NOMO-1 treated with dmso at 0.1 percent for 144 hours (cell line): ENCODE measurements around the gene CCNC.
A peak's percentile ranks its signal among the peaks of the same experiment; 100 is the strongest.

ENCODE experiments used
- DNase-seq: peaks from one replicate; lab custom pipeline; 2025; ENCODE audit not compliant: unreplicated experiment; lab: John Stamatoyannopoulos, UW

The CCNC gene, protein sequence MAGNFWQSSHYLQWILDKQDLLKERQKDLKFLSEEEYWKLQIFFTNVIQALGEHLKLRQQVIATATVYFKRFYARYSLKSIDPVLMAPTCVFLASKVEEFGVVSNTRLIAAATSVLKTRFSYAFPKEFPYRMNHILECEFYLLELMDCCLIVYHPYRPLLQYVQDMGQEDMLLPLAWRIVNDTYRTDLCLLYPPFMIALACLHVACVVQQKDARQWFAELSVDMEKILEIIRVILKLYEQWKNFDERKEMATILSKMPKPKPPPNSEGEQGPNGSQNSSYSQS

DNA sequence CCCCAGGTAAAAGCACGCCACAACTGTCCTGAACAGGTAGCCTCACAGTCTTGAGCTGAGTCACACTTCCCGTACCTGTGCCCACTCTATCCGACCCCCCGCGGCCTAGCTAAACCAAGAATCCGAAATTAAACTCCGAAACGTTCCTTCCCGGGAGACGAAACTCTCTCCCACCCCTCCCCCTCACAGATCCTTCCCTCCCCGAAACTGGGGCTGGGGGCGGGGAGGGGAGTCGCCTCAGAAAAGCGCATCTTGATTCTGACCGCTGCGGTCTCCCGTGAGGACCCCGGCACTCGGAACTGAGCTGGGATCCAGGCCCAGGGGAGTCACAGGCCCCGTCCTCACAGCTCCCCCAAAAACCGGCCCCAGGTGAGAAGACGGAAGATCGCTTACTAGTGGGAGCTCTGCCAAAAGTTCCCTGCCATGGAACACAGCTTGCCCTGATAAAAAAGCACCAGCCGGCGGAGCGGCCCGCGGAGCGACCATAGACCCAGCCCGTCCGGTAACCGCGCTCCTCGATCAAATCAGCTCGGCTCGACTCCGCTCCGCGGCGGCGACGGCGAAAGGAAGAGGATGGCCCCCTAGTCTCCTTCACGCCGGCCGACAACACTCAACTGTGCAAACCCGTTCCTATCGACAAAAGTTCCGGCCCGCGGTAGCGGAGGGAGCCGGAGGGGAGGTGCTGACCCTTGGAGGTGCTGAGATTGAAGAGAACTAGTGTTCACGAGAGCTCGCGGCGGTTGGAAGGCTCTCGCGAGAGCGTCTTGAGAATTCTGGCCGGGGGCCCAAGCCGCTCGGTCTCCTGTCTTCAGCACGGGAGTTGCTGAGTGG, at the start of gene CCNC:
Gene CCNC (minus strand): TSS at position 558 of the 831 bp plus-strand sequence. CDS start 133 bp downstream, at position 425.
- DNase-seq, result peak; percentile 89

DNA sequence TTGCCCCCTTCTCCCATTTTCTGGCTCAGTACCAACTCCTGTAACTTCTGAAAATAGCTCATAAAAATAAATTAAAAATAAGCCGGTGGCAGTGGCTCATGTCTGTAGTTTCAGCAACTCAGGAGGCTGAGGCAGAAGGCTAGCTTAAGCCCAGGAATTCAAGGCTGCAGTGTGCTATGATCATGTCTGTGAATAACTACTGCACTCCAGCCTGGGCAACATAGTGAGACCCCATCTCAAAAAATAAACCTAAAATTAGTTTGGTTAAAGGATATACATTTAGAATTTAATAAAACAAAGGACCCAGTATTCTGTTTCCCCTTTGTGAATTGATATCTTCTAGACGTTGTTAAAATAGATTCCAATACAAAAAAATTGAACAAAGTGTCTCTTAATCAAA, 48.7 kb upstream of the CCNC start:
- DNase-seq, result no peak

DNA sequence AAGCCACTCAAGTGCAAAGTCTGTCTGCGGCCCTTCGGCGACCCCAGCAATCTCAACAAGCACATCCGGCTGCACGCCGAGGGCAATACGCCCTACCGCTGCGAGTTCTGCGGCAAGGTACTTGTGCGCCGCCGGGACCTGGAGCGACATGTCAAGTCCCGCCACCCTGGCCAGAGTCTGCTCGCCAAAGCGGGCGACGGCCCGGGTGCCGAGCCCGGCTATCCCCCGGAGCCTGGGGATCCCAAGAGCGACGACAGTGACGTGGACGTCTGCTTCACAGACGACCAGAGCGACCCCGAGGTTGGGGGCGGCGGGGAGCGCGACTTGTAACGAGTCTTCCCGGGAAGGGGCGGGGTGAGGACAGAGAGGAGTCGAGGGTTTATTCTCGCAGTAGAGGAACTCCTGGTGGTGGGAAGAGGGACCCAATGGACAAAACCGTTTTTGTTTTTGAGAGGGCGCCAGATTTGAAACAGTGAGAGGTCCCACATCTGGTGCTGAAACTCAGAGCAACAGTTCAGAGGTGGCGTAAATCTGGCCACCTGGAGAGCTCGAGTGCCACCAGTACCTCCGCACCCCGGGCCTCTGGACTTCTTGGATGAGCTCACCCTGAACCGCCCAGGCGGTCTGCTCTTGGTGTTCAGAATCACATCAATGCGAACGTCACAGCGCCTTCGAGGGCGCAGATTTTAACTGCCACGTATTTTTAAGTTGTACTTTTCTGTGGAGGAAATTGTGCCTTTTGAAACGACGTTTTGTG, 46.1 kb upstream of the CCNC start:
- no peak for DNase-seq

DNA sequence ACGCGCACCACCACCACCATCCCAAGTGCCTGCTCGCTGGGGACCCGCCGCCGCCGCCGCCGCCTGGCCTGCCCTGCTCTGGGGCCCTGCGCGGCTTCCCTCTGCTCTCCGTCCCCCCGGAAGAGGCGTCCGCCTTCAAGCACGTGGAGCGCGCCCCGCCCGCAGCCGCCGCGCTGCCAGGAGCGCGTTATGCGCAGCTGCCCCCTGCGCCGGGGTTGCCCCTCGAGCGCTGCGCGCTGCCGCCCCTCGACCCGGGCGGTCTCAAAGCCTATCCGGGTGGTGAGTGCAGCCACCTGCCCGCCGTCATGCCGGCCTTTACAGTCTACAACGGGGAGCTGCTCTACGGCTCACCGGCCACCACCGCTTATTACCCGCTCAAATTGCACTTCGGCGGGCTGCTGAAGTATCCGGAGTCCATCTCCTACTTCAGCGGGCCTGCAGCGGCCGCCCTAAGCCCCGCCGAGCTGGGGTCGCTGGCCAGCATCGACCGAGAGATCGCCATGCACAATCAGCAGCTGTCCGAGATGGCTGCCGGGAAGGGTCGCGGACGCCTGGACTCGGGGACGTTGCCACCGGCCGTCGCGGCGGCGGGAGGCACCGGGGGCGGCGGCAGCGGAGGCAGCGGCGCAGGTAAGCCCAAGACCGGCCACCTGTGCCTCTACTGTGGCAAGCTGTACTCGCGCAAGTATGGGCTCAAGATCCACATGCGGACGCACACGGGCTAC, 45.4 kb upstream of the CCNC start:
- DNase-seq, result no peak

DNA sequence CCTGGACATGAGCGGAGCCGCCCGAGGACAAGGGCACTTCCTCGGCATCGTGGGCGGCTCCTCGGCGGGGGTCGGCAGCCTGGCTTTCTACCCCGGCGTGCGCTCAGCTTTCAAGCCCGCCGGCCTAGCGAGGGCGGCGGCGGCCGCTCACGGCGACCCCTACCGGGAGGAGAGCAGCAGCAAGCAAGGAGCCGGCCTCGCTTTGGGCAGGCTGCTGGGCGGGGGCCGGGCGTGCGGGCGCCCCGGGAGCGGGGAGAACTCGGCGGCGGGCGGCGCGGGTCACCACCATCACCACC, 44.9 kb upstream of the CCNC start:
- no peak for DNase-seq

DNA sequence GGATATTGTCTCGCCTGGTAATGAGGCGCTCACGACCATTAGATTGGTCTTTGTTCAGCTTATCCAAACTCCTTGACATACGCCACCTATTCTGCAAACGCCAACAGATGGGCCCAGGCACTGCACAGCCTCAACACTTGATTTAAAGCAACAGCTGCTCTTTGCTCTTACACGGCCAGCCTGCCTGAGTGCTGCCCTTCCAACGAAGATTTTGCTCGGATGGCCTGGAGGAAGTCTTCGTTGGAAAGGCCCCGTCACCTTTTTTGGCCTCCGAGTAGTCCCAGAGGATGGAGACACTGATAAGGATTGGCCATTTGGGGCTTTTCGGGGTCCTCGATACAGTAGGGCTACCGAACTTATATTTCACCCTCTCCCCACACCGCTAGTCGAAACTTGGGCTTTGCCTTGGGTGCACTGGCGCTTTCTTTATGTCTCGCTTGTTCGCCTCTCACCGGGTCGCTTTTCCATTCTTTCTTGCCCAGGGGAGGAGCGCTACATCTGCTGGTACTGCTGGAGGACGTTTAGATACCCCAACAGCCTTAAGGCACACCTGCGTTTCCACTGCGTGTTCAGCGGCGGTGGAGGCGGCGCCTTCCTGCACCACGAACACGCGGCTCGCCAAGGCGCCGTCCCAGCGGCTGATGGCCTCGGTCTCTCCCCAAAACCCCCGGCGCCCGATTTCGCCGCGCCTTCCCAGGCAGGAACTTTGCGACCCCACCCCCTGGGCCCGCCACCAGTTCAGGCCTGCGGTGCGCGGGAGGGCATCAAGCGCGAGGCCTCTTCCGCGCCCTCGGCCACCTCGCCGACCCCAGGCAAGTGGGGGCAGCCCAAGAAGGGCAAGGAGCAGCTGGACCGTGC, 44.3 kb upstream of the CCNC start:
- no peak for DNase-seq

DNA sequence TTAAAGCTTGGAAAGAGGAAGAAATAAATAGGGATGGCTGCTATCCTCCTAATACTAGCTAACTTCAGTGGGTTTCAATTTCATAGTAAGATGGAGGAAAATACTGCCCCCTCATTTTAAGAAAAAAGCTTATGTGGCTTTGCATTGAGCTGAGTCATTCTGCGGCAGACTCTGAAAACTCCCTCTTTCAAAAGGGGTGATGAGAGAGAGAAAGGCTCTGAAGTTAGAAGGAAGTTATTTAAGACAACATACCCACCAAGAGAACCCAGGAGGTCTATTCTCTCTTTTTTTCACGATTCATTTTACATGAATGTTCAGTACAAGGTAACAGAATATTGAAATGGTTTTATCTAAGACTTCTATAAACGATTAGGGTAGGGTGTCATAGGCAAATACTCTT, 42.7 kb upstream of the CCNC start:
- DNase-seq, result peak; percentile 19

DNA sequence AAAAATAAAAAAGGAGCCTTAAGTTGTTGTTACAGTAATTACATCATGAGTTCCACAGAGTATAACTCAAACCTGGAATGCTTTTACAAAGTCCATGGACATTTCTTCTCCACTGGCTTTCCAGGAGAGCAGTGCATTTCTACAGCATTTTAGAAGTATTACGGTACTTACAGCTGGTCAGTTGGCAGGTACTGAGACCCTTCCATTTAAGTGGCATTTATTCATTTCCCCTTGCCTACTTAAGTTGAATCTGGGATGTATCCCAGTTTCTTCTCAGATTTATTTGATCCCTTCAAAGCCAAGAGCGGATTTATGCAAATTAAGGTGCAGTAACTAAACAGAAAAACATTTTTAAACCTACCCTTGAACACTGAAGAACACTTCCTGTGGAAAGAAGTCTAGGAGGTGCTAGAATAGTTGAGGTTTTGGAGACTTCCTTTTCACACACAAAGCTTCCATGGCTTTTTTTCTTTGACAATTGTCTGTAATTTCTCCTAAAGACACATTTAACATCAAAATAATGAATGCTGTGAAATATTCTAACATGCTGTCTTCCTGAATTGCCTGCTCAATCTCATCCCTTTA, 41.5 kb upstream of the CCNC start:
- no peak for DNase-seq

DNA sequence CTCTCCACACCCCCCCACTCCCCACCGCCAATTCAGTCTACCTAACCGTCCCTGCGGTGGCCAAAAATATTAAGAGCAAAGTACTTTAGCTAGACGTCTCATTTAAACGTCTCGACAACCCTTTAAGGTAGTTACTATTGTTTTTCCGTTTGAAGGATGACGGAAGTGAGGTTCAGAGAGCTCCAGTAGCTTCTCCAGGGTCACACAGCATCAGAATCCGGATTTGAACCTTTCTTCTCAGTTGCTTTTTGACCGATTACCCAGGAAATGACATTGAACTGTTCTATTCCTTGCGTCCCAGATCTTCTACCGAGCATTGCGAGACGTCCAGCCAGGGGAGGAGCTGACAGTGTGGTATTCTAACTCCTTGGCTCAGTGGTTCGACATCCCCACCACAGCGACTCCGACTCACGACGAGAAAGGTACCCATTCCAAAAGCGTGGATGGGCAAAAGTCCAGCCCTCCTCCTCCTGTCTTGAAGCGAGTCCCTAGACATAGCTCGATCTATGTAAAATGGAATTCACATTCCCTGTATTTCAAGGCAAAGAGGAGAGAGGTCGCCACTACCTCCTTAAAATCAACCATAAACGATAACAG, 40.5 kb upstream of the CCNC start:
- DNase-seq, result no peak

DNA sequence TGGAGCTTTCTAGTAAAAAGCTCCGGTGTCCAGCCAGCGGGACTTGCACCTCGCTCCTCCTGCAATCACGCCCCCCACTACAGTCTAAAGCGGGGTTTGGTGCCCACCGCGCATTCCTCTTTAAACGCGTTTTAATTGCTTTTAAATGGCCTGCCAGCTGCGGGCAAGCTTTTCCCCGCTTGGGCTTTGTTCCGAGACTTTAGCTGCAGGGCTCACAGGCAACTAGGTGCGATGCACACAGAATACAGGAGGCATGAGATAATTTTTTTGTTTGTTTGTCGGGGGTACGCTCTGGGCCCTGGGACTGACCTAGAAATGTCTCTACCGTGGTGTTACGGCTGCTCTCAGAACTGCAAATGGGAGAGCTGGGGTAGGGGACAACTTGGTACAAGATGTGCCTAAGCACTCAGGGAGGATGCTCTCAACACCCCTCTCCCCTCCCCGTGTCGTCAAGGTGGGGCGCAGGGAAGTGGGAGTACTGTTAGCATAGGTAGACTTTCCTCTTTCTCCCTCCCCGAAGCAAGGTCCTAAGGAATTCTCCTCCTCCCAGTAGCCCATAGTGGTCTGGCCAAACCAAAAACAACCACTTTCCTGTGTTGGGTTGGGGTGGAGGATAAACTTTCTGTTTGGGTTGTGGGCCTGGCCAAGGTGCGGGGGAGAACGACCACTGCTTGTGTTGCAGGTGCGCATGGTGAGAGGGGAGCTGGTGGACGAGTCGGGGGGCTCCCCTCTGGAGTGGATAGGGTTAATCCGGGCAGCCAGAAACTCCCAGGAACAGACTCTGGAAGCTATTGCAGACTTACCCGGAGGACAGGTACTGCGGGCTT, 39.8 kb upstream of the CCNC start:
- DNase-seq, result no peak

DNA sequence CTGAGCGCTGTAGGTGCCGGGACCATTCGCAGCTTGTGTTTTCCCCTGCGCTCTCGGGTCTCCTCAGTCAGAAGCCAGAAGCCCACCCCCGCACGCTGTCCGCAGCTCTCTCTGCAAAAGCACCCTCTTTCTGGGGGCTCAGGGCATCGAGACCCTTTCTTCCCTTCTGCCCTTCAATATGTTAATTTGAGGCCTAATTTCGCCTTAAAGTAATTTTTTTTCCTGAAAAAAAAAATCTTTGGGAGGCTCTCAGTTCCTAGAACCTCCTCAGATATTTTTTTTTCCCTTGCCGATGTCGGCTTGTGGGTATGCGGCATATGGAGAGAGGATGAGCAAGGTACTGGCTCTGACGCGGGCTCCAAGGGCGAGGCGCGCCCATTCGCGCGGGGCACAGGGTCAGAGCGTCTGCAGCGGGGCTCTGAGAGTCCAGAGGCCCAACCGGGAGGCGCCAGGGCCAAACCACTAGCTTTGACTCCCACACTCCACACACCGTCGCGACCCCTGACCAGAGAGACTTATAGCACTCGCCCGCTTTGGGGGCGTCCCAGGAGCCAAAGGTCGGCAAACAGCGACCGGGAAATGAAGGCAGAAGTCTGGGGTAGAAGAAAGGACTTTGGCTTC, 39.1 kb upstream of the CCNC start:
- DNase-seq, result no peak

DNA sequence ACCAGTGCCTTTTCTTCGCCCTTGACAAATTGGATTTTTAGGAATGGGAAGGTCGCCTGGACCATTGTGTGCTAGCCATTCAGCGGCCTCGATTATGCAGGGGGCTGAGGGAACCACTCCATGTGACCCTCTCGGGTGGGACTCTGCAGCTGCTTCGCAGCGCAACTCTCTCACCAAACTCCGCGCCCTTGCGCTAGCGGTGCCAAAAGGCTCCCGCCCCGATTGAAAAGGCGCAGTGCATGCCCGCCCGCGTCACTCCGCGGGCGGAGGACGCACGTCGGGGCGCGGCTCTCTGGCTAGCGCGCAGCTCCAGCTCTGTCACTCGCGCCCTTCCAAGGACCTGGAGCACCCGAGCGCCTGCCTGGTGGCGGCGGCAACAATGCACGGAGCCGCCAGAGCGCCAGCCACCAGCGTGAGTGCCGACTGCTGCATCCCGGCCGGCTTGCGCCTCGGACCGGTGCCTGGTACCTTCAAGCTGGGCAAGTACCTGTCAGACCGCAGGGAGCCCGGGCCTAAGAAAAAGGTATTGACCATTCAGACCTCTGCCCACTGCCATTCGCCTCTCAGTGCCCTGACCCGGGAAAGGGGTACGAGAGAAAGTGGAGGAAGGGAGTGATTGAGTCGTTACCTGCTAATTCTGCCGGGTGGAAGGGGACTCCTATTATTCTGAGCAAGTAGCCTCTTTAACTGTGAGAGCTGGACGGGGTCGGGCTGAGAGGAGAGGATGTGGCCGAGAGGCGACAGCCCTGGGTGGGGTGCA, 38.4 kb upstream of the CCNC start, which contains the start of gene PRDM13:
Gene PRDM13 (plus strand): TSS at position 178 of the 760 bp plus-strand sequence. CDS start 202 bp downstream, at position 380.
- DNase-seq, result no peak

DNA sequence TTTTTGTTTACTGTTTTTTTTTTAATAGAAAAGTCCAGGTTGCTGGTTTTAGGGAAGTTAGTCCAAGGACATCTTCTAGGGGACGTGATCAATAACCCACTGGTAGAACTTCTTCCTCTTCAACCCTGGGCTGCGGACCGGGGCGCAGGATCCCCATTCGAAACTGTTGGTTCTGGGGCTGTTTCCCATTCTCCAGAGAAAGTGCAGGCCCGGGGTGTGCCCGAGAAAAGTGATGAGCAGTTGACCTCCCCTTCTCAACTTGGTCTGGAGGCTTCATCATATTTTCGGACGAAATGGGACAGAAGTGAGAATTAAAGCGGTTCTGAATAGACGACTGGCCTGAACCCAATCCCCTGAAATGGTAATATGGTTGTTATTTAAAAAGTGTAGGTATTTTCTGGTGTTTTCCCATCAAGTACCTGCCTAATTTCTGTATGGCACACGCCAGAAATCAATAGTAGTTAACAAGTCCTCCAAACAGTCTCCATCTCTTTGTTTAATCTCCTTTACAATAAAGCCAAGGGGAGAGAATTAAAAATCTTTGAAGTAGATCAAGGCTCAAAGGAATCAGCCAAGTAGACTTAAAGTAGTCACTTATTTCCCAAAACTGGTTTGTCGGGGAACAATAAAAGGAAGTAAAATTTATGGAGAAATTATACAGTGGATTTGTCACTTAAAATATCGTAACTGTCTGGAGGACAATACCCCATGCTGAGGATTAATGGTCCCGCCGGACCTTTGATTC, 37.6 kb upstream of the CCNC start:
- no peak for DNase-seq

DNA sequence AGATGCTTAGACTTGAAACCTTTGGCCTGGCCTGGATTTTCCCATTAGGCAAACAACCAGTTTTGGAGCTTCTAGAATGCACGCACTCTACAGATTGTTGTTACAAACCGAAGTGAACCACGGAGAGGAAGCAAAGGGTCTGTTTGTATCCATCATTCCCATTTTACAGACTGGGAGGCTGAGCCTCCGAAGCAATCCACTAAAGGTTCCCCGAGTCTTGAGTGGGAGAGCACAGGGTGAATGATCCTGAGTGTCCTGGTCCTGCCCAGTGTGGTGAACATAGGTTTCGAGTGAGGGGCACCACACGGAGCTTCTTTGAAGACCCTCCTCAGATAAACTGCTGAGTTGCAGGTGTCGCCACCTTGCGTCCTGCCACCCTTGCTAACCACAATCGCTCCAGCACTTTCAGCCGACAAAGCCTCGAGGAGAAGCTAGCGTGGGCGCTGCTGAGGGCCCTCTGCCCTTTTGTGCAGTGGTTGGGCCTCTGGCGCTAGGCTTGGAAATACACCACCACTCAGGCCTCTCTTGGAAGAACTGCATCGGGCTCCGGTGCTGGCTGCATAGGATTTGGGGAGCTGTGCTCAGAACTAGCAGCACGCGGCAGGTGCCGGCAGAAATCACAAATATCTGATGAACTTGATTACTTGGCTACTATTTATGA, 36.7 kb upstream of the CCNC start:
- DNase-seq, result no peak

DNA sequence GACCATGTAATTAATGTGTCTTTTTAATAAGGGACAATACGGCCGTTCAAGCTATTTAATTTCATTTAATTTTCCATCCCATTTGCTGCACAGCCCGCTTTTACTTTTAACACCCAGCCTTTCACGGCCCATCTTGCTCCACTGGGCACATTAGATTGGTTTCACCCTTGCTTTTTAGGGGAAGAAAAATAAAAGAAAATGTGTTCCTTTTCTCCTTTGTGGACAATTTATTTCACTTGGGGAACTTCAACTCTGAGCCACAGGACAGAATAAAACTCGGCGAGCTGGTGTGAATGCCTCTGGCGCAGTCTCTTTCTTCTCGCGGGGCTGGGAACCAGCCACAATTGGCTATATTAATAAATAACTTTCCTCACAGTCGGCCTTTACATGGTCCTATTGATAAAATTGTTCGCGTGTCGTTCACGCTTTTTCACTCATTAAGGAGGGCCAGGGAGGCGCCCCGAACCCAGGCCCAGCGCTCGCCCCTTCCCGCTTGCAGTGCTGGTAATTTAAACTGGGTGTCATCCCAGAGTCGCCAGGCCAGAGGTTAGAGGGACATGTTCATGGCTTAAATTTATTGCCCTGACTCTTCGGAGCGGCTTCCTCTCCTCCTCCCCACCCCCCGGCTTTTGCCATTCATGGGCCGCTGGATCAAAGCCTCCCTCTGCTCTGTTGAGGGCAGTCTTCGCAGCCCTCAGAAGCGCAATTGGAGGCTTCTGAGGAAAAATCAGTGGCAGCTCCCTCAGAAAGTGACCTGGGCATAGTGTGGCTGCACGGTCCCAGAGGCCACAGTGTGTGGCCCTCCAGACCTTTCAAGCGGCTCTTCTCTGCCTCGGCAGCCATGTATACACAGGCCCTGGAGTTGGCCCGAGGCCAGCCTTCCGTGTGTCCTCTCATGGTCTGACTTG, 36.0 kb upstream of the CCNC start:
- DNase-seq, result no peak
